H1 (cell line): ENCODE measurements around the gene CD72. TPM values are rescaled to one million over a fixed set of nuclear protein-coding genes. Genes with fewer than 3 reads are reported as not detected.
A peak's percentile ranks its signal among the peaks of the same experiment; 100 is the strongest.

ENCODE experiments used
- ATF2 ChIP-seq: IDR thresholded peaks from 2 replicates; pipeline ENCODE4 v1.6.1; 2012; ENCODE audit warnings: low read length, inconsistent platforms
- CBX8 ChIP-seq: fragments of 300-800, 300-1000 bp; sonication (generic); IDR thresholded peaks from 2 replicates; pipeline ENCODE4 v1.7.1; 2016; ENCODE audit warnings: low read depth, low read length, borderline replicate concordance
- CHD1 ChIP-seq: IDR thresholded peaks from 2 replicates; pipeline ENCODE4 v1.6.1; 2012; ENCODE audit warnings: low read depth, low read length, improper control_type of control experiment
- CHD2 ChIP-seq: IDR thresholded peaks from 2 replicates; pipeline ENCODE4 v1.6.1; 2012; ENCODE audit warnings: low read length, improper control_type of control experiment
- CHD7 ChIP-seq: fragments of 300-600 bp; sonication (generic); IDR thresholded peaks from 2 replicates; pipeline ENCODE4 v1.7.1; 2012; ENCODE audit warnings: low read length, moderate library complexity, mild to moderate bottlenecking, inconsistent platforms; ENCODE audit not compliant: insufficient replicate concordance
- KDM1A ChIP-seq: fragments of 200-600, 300-600 bp; sonication (generic); IDR thresholded peaks from 2 replicates; pipeline ENCODE4 v1.7.1; 2016; ENCODE audit warnings: mild to moderate bottlenecking, low read length, borderline replicate concordance
- MAFK ChIP-seq: IDR thresholded peaks from 2 replicates; pipeline ENCODE4 v1.6.1; 2012; ENCODE audit warnings: low read depth, mild to moderate bottlenecking, improper control_type of control experiment, low read length
- SUZ12 ChIP-seq: fragments of 200-600 bp; sonication (generic); IDR thresholded peaks from 2 replicates; pipeline ENCODE4 v1.6.1; 2012; ENCODE audit warnings: mild to moderate bottlenecking, inconsistent platforms, low read length, moderate library complexity, mixed read lengths
- polyA plus RNA-seq, 7 experiments: library from polyadenylated mRNA; depleted of rRNA in 3 of 7; stranded (reverse) in 5 of 7; unstranded in 2 of 7; fragments of >200 nt in 5 of 7; fragments of 200-250 nt in 2 of 7; gene quantifications; 1 replicate in 5 of 7; 2 replicates in 1 of 7; 4 replicates in 1 of 7; pipeline versions ENCODE4 v1.2.1 to v1.2.3, GENCODE V29; 2011 to 2013; ENCODE audit warnings: missing spikeins in 2 of 7, mixed read lengths in 2 of 7
- total RNA-seq: library from RNA; stranded (reverse); fragmentation: NEBNext Ultra II Directional; extraction: Animal tissue kit (Norgen Biotek cat#: 25700); gene quantifications from 2 replicates; pipeline ENCODE4 v1.2.1, GENCODE V29; 2021

CD72 gene
- total and polyA plus RNA-seq, 2 of the 8 experiments (the other 6 are each of a cell fraction or from before 2014, with no cell fraction given): 4.0 to 4.5 TPM

GRCh38 chr9:35658137-35658967 is 40.1 kb upstream of the CD72 start, which contains the start of gene CCDC107 (continued):
- no peak for TF ChIP-seq CHD7
- no peak for TF ChIP-seq CBX8
- no peak for TF ChIP-seq MAFK
- TF ChIP-seq CHD1: no peak
- peak; percentile 37; the same call in 1 of the 2 replicates for TF ChIP-seq KDM1A
- no peak for TF ChIP-seq ATF2
- no peak for TF ChIP-seq CHD2
- no peak for TF ChIP-seq SUZ12
